T-helper 2 cell treated with Interferon-gamma antibody and Interleukin-4, amounts not matched to agents 5 μg/mL and 100 μg/mL, for 36 hours (primary cell): ENCODE results near the gene SALL2.
A peak's percentile ranks its signal among the peaks of the same experiment; 100 is the strongest.

ENCODE experiments used
- DNase-seq: peaks from one replicate; pipeline ENCODE4 v3.0.0; 2021; ENCODE audit warnings: low spot score
- H3K27ac Mint-ChIP-seq: one replicate; pipeline ENCODE4 v1.8.0; 2021; ENCODE audit warnings: mild to moderate bottlenecking, mixed read lengths
- H3K27me3 Mint-ChIP-seq: one replicate; pipeline ENCODE4 v1.8.0; 2021; ENCODE audit warnings: low read depth, mixed read lengths
- H3K36me3 Mint-ChIP-seq: one replicate; pipeline ENCODE4 v1.8.0; 2021; ENCODE audit warnings: low read depth, mixed read lengths
- H3K4me1 Mint-ChIP-seq: one replicate; pipeline ENCODE4 v1.8.0; 2021; ENCODE audit warnings: low read depth, mixed read lengths
- H3K4me3 Mint-ChIP-seq: one replicate; pipeline ENCODE4 v1.8.0; 2022; ENCODE audit warnings: mild to moderate bottlenecking, moderate library complexity, mixed read lengths
- H3K9me3 Mint-ChIP-seq: one replicate; pipeline ENCODE4 v1.8.0; 2021; ENCODE audit warnings: mixed read lengths

Gene SALL2

DNA sequence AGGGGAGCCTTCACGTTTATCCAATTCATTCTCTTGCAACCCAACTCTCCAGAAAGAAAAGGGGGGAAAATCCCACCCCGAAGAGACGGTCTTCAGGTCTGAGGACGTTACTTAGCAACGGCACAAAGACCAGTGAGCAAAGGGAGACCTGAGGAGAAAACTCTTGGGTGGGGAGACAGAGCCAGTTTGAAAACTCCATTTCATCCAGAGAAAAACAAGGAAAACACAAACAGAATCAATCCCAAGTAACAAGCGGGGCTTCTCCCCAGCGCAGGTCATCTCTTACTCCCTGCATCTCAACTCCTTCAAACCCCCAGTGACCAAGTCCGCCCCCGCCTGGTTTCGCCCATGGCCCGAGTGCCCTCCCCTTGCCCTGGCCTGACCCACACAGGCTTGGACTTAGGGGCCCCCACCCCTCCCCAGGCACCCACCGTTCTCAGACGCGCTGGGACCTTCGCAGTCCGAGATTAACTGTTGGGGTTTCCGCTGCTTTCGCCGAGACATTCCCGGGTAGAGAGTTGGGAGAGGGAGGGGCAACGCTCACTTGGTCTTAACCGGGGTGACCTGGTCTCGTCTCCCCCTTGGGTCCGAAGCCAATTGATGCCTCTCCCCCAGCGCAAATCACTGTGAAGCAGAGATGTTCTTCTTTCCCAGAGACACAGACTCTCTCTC, 10.4 kb upstream of the SALL2 start:
- Mint-ChIP-seq H3K27ac (no peak overlapping the region), H3K4me3 (no peak overlapping the region), H3K36me3 (no peaks in the 10 kb centered on the region), H3K4me1 (peaks cover 6% of the 10 kb centered on the region), H3K27me3 (peaks cover 64% of the 10 kb centered on the region), H3K9me3 (no peaks in the 10 kb centered on the region)
- DNase-seq = no peak

DNA sequence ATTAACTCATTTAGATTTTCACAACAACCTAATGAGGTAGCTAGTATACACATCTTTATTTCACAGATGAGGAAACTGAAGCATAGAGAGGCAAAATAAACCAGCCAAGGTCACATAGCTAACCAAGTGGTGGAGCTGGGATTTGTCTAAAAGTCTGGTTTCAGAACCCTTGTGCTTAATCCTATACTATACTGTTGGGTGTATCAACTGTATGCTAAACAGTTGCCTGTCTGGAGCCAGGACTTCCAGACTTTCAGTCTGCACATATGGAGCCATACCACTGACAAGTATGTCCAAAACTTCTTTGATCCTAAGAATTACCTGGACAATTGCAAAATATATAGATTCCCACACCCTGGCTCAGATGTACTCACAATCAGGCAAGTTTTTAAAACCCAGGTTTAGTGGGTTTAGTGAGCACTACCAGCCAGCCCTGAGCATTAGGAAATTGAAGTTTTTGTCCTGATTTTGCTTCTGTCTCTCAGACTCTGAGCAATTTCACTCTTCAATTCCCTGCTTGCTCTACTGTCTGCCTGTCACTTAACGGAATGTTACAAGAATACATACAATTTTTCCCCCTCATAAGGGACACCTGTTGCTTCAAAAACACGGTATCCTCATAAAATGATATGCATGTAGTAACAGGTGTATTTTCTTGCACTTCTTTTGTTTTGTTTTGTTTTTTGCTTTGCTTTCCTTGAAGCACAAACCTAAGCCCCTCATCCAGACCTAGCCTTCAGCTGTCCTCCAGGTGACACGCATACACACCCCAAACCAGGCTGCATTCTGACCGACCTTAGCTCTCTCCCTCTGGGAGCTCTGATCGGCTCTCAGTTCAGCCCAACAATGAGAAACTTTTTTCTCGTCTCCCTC, 9.6 kb upstream of the SALL2 start:
- no peak overlapping the region for H3K27ac Mint-ChIP-seq
- H3K27me3 Mint-ChIP-seq = peaks cover 64% of the 10 kb centered on the region
- H3K4me3 Mint-ChIP-seq = no peak overlapping the region
- no peaks in the 10 kb centered on the region for H3K36me3 Mint-ChIP-seq
- DNase-seq = no peak
- peaks cover 6% of the 10 kb centered on the region for H3K4me1 Mint-ChIP-seq
- no peaks in the 10 kb centered on the region for H3K9me3 Mint-ChIP-seq

DNA sequence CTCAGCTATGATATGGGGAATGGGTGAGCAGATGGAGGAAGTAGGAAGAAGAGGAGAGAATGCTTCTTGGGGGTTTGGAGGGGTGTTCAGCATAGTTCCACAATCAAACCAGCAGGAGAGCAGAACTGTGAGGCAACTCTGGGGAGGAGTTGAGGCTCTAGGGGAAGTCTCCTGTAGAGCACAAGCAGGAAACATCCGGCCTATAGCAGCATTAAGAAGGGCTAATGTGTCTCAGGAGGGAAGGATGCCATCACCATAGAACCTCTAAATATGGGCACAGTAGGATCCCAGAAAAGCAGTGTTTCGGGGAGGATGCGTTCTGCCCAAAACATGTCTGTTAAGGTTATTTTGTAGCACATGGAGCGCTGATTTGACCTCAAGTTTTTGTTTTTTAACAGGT, 8.4 kb upstream of the SALL2 start:
- H3K9me3 Mint-ChIP-seq = no peaks in the 10 kb centered on the region
- H3K36me3 Mint-ChIP-seq = no peaks in the 10 kb centered on the region
- H3K4me1 Mint-ChIP-seq = peaks cover 6% of the 10 kb centered on the region
- no peak overlapping the region for H3K4me3 Mint-ChIP-seq
- H3K27me3 Mint-ChIP-seq = peaks cover 64% of the 10 kb centered on the region
- no peak overlapping the region for H3K27ac Mint-ChIP-seq
- no peak for DNase-seq

- Mint-ChIP-seq H3K4me1 (peaks cover 6% of the 10 kb centered on the region), H3K36me3 (no peaks in the 10 kb centered on the region), H3K27me3 (peaks cover 52% of the 10 kb centered on the region)
Measured at GRCh38 chr14:21533294-21533693, 7.1 kb upstream of the SALL2 start.

GRCh38 chr14:21529515-21529914, 3.4 kb upstream of the SALL2 start:
- H3K9me3 Mint-ChIP-seq = no peaks in the 10 kb centered on the region
- H3K36me3 Mint-ChIP-seq = no peaks in the 10 kb centered on the region
- H3K27ac Mint-ChIP-seq = no peak overlapping the region
- DNase-seq = no peak
- H3K4me3 Mint-ChIP-seq = no peak overlapping the region
- peaks cover 19% of the 10 kb centered on the region for H3K27me3 Mint-ChIP-seq
- H3K4me1 Mint-ChIP-seq = peaks cover 14% of the 10 kb centered on the region

More at GRCh38 chr14:21533294-21533693, 7.1 kb upstream of the SALL2 start:
- no peaks in the 10 kb centered on the region for H3K9me3 Mint-ChIP-seq
- no peak for DNase-seq
- no peak overlapping the region for H3K4me3 Mint-ChIP-seq
- no peak overlapping the region for H3K27ac Mint-ChIP-seq

GRCh38 chr14:21528381-21529348, 2.5 kb upstream of the SALL2 start:
- Mint-ChIP-seq H3K9me3 (no peaks in the 10 kb centered on the region), H3K27me3 (peaks cover 13% of the 10 kb centered on the region), H3K4me1 (peaks cover 14% of the 10 kb centered on the region), H3K36me3 (no peaks in the 10 kb centered on the region), H3K4me3 (no peak overlapping the region), H3K27ac (no peak overlapping the region)
- DNase-seq = no peak

DNA sequence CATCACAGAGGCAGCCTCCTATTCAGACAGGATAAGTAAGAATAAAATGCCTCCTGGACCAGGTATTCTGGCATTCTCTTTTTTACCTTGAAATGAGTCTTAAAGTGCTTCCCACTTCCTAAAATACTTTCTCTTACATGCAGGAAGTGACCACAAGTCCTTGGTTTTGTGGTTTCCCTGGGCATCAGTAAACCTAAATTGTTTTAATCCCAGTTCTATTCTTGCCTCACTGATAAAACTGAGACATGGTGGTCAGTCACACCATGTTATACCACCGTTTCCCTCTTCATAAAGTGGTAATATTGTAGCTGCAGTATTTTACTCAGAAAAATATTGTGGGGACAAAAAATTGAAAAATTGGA, 1.2 kb upstream of the SALL2 start:
- Mint-ChIP-seq H3K4me3 (peak overlapping the region; percentile 77), H3K27me3 (peaks cover 7% of the 10 kb centered on the region), H3K27ac (no peak overlapping the region), H3K9me3 (no peaks in the 10 kb centered on the region), H3K4me1 (peaks cover 14% of the 10 kb centered on the region), H3K36me3 (no peaks in the 10 kb centered on the region)
- DNase-seq = no peak

- no peaks in the 10 kb centered on the region for H3K36me3 Mint-ChIP-seq
- H3K27ac Mint-ChIP-seq = no peak overlapping the region
- peaks cover 4% of the 10 kb centered on the region for H3K27me3 Mint-ChIP-seq
- DNase-seq = no peak
- peaks cover 14% of the 10 kb centered on the region for H3K4me1 Mint-ChIP-seq
- H3K9me3 Mint-ChIP-seq = no peaks in the 10 kb centered on the region
- peak overlapping the region; percentile 77 for H3K4me3 Mint-ChIP-seq
Measured at GRCh38 chr14:21526672-21527317, 649 bp upstream of the SALL2 start.

DNA sequence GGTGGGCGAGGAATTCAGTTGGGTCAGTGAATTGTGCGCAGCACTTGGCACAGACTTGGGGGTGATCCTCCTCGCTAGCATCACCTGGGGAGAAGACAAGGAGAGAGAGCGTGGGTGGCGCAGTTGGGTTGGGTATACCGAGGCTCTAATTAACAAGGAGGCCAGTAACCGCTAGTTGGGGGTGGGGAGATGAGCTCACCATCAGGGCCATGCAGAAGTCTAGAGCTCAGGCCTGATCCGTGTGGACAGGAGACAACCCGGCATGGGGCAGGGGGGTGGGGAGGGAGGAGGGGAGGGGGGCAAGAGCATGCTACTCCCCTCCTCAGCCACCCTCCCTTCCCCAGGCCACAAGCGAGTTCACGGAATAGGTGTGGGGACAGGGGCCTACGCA, 580 bp downstream of the SALL2 start:
- Mint-ChIP-seq H3K36me3 (no peaks in the 10 kb centered on the region), H3K27me3 (peaks cover 3% of the 10 kb centered on the region), H3K9me3 (no peaks in the 10 kb centered on the region), H3K27ac (peak overlapping the region; percentile 69), H3K4me3 (peak overlapping the region; percentile 85), H3K4me1 (peaks cover 14% of the 10 kb centered on the region)
- no peak for DNase-seq

GRCh38 chr14:21524575-21525490, 1.3 kb downstream of the SALL2 start:
- H3K9me3 Mint-ChIP-seq = no peaks in the 10 kb centered on the region
- peaks cover 16% of the 10 kb centered on the region for H3K4me1 Mint-ChIP-seq
- peak overlapping the region; percentile 85 for H3K4me3 Mint-ChIP-seq
- no peak for DNase-seq
- H3K36me3 Mint-ChIP-seq = no peaks in the 10 kb centered on the region
- no peak overlapping the region for H3K27ac Mint-ChIP-seq
- peaks cover 2% of the 10 kb centered on the region for H3K27me3 Mint-ChIP-seq

- H3K9me3 Mint-ChIP-seq = no peaks in the 10 kb centered on the region
- H3K4me1 Mint-ChIP-seq = peaks cover 16% of the 10 kb centered on the region
- no peaks in the 10 kb centered on the region for H3K36me3 Mint-ChIP-seq
- H3K27me3 Mint-ChIP-seq = peaks cover 4% of the 10 kb centered on the region
- DNase-seq = no peak
- no peak overlapping the region for H3K27ac Mint-ChIP-seq
- H3K4me3 Mint-ChIP-seq = no peak overlapping the region
Measured at GRCh38 chr14:21523203-21523602, 2.9 kb downstream of the SALL2 start.

DNA sequence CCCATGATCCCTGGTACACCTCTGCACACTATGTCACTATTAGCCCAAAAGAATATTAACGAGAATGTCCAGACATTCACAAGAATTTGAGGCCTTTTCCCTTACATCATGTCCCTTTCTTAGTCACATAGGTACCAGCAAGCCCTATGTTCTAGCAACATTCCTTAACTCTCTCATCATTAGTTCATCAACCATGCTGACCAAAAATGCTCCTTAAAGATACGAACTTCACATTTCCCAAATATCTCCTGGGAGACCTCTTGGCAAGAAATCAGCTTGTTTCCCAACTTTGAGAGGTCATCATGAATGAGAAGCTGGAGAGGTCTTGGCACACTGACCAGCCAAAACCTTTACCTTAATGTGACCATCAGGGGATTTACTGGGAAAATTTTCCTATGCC, 4.6 kb downstream of the SALL2 start:
- Mint-ChIP-seq H3K9me3 (no peaks in the 10 kb centered on the region), H3K36me3 (no peaks in the 10 kb centered on the region), H3K27me3 (peaks cover 5% of the 10 kb centered on the region), H3K4me1 (peaks cover 8% of the 10 kb centered on the region), H3K4me3 (no peak overlapping the region), H3K27ac (no peak overlapping the region)
- DNase-seq = no peak

DNA sequence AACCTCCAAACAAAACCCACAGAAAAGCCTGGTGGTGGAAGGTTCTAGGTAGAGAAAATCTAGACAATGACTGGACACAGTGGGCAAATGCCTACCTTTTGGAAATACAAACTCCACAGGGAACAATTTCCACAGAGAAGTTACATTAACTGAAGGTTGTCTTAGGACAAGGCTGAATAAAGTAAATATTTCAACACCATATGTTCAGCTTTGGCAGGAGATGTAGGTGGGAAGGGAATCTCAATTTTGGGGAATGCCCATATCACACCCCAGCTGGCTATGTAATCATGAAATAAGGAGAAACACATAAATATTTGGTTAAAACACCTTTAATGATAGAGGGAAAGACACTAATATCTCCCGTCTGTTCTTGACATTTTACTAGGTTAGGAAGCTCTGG, 5.4 kb downstream of the SALL2 start:
- Mint-ChIP-seq H3K36me3 (no peaks in the 10 kb centered on the region), H3K4me3 (no peak overlapping the region), H3K27me3 (peaks cover 5% of the 10 kb centered on the region), H3K9me3 (no peaks in the 10 kb centered on the region), H3K27ac (no peak overlapping the region), H3K4me1 (peaks cover 8% of the 10 kb centered on the region)
- DNase-seq = no peak
